Kidney (tissue), 14 donors: Measurements from ENCODE around the gene GABRB2. TPM values are rescaled to one million over a fixed set of nuclear protein-coding genes. Genes with fewer than 3 reads are reported as not detected.

Source experiments
- DNase-seq, 5 donors: peaks; one replicate each; pipeline ENCODE4 v3.0.0-alpha.2; 2013 to 2020
- FAIRE-seq: peaks from 2 replicates; lab custom pipeline; 2012; peaks lifted over from hg19 to GRCh38; lab: Jason Lieb, UNC
- H3K27ac ChIP-seq, 2 donors: one replicate each; pipeline ENCODE4 v1.7.0; 2013; ENCODE audit warnings: low read depth in 2 of 2, low read length in 2 of 2, inconsistent platforms in 1 of 2
- H3K27me3 ChIP-seq: one replicate; pipeline ENCODE4 v1.7.1; 2013; ENCODE audit warnings: low read length, inconsistent platforms; ENCODE audit not compliant: control insufficient read depth, insufficient read depth
- H3K36me3 ChIP-seq, 3 donors: one replicate each; pipeline versions ENCODE4 v1.7.0 to v1.7.1; 2013; ENCODE audit warnings: low read length in 3 of 3, control low read depth in 1 of 3, inconsistent platforms in 1 of 3; ENCODE audit not compliant: insufficient read depth in 3 of 3, control insufficient read depth in 2 of 3
- H3K4me1 ChIP-seq, 3 donors: one replicate each; pipeline versions ENCODE4 v1.7.0 to v1.7.1; 2013; ENCODE audit warnings: low read length in 3 of 3, inconsistent platforms in 1 of 3, low read depth in 1 of 3; ENCODE audit not compliant: control insufficient read depth in 2 of 3, insufficient read depth in 2 of 3
- H3K4me3 ChIP-seq, 3 donors: one replicate each; pipeline versions ENCODE4 v1.7.0 to v1.8.1; 2013; ENCODE audit warnings: low read length in 3 of 3, control low read depth in 1 of 3, inconsistent platforms in 1 of 3
- H3K9ac ChIP-seq, 3 donors: one replicate each; pipeline versions ENCODE4 v1.7.0 to v1.7.1; 2013; ENCODE audit warnings: low read length in 3 of 3, control low read depth in 1 of 3, inconsistent platforms in 1 of 3
- H3K9me3 ChIP-seq, 3 donors: one replicate each; pipeline versions ENCODE4 v1.7.0 to v1.7.1; 2013; ENCODE audit warnings: low read length in 3 of 3, control low read depth in 1 of 3, inconsistent platforms in 1 of 3; ENCODE audit not compliant: control insufficient read depth in 2 of 3, insufficient read depth in 1 of 3
- CTCF ChIP-seq: IDR thresholded peaks from 3 replicates; pipeline ENCODE4 v1.5.1; 2012; ENCODE audit warnings: mild to moderate bottlenecking, moderate library complexity, borderline replicate concordance; ENCODE audit not compliant: insufficient read depth; ENCODE audit errors: extremely low read depth
- intact Hi-C: fragments of 100-400 bp; cut with DNase I; formaldehyde crosslinking; loops from one replicate; pipeline ENCODE4 v1.11.1; 2022
- polyA plus RNA-seq: library from polyadenylated mRNA; stranded (reverse); fragments of 350-450 nt; fragmentation: Illumina TruSeq; extraction: RNeasy Lipid Tissue Mini Kit (QIAGEN cat#74804); gene quantifications from one replicate; pipeline ENCODE4 v1.2.3, GENCODE V29; 2014; ENCODE audit warnings: low read depth, low replicate concordance; ENCODE audit not compliant: insufficient read depth
- total RNA-seq: library from RNA; stranded (reverse); fragmentation: NEBNext Ultra II Directional; extraction: Animal tissue kit (Norgen Biotek cat#: 25700); gene quantifications from one replicate; pipeline ENCODE4 v1.2.1, GENCODE V29; 2021
- donor health status: control.
- donor health status: control.
- donor health status: control.
- donor health status: control.
- donor health status: control.
- donor health status: DM: yes; HTN: yes; CAD: no.
- donor health status: Normal renal cell carcinoma (clear cell type).

Gene GABRB2
- total and polyA plus RNA-seq, 2 donors from 2014 or later, result 0.90 to 4.4 TPM

GRCh38 chr5:161306351-161306995 is 240.1 kb downstream of the GABRB2 start:
- Histone ChIP-seq H3K36me3 (no peaks in the 10 kb centered on the region), H3K27me3 (no peaks in the 10 kb centered on the region), H3K4me3 (no peak overlapping the region), H3K4me1 (peaks cover 0 to 9% (median 0%) of the 10 kb centered on the region in 3 donors), H3K27ac (no peak overlapping the region), H3K9me3 (no peaks in the 10 kb centered on the region), H3K9ac (no peak overlapping the region)
- intact Hi-C loops, result no loop called here
- FAIRE-seq (no peak), DNase-seq (peak in 2 of 5 donors; percentile 29 to 46)
- no peak for TF ChIP-seq CTCF

GRCh38 chr5:161305601-161306000 is 240.9 kb downstream of the GABRB2 start:
- Histone ChIP-seq H3K4me1 (peaks cover 0 to 9% (median 0%) of the 10 kb centered on the region in 3 donors), H3K36me3 (no peaks in the 10 kb centered on the region), H3K27me3 (no peaks in the 10 kb centered on the region), H3K27ac (no peak overlapping the region), H3K9ac (no peak overlapping the region), H3K9me3 (no peaks in the 10 kb centered on the region), H3K4me3 (no peak overlapping the region)
- intact Hi-C loops, result no loop called here
- TF ChIP-seq CTCF, result no peak
- DNase-seq, result peak in 2 of 5 donors; percentile 14 to 33
- FAIRE-seq, result no peak

- DNase-seq (peak in 2 of 5 donors; percentile 58 to 59), FAIRE-seq (no peak)
- TF ChIP-seq CTCF, result no peak
Observed at GRCh38 chr5:161302559-161302958, 244.0 kb downstream of the GABRB2 start.

GRCh38 chr5:161301586-161301985 is 244.9 kb downstream of the GABRB2 start:
- Histone ChIP-seq H3K27ac (no peak overlapping the region), H3K9me3 (no peaks in the 10 kb centered on the region), H3K27me3 (no peaks in the 10 kb centered on the region), H3K9ac (no peak overlapping the region), H3K36me3 (no peaks in the 10 kb centered on the region), H3K4me1 (peaks cover 0 to 9% (median 0%) of the 10 kb centered on the region in 3 donors), H3K4me3 (no peak overlapping the region)
- no peak for TF ChIP-seq CTCF
- FAIRE-seq, result no peak
- DNase-seq, result no peak
- intact Hi-C loops, result no loop called here

More at GRCh38 chr5:161302559-161302958, 244.0 kb downstream of the GABRB2 start:
- no peaks in the 10 kb centered on the region for H3K27me3 ChIP-seq
- H3K36me3 ChIP-seq, result no peaks in the 10 kb centered on the region
- no peak overlapping the region for H3K27ac ChIP-seq
- intact Hi-C loops, result no loop called here
- no peak overlapping the region for H3K4me3 ChIP-seq
- H3K9me3 ChIP-seq, result no peaks in the 10 kb centered on the region
- H3K9ac ChIP-seq, result no peak overlapping the region
- peaks cover 0 to 9% (median 0%) of the 10 kb centered on the region in 3 donors for H3K4me1 ChIP-seq
